ENCODE data around the gene NDUFC1.

- no peak for TF ChIP-seq CTCF (IDR thresholded peaks at IDR 0.05)
- TF ChIP-seq EP300 (IDR thresholded peaks at IDR 0.05) = no peak
- no peak for TF ChIP-seq POLR2A (IDR thresholded peaks at IDR 0.05; ENCODE audit: low read depth)
Observed at GRCh38 chr4:139275281-139275735, 27.0 kb downstream of the NDUFC1 start.

All from esophagus muscularis mucosa (tissue), 4 donors.